D721Med (cell line): ENCODE results near the gene EMSY.
"Not testable (repeated sequence)": the region's sequence is repeated elsewhere in the genome, so short reads cannot be mapped to it uniquely, and the experiment has no call there.

Experiments
- DNase-seq: peaks from one replicate; pipeline ENCODE4 v3.0.0; 2011; ENCODE audit warnings: low spot score; ENCODE audit not compliant: insufficient read length
- FAIRE-seq: peaks from 2 replicates; lab custom pipeline; 2011; peaks lifted over from hg19 to GRCh38; lab: Jason Lieb, UNC
- TF ChIP-seq, protein P1 (sequence below): IDR thresholded peaks from 2 replicates; pipeline ENCODE4 v1.5.1; 2012; ENCODE audit warnings: mild to moderate bottlenecking, control low read depth; ENCODE audit not compliant: insufficient read depth; ENCODE audit errors: missing control alignments

Gene EMSY

DNA sequence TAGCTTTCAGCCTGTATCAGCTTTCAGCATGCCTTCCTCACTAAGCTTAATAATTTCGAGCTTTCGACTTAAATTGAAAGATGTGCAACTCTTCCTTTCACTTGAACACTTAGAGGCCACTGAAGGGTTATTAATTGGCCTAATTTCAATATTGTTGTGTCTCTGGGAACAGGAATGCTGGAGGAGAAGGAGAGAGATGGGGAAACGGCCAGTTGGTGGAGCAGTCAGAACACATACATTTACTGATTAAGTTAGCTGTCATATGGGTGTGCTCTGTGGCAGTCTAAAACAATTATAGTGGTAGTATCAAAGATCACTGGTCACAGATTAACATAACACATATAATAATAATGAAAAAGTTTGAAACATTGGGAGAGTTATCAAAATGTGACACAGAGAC lies 119.5 kb downstream of the EMSY start:
- TF ChIP-seq, protein P1, sequence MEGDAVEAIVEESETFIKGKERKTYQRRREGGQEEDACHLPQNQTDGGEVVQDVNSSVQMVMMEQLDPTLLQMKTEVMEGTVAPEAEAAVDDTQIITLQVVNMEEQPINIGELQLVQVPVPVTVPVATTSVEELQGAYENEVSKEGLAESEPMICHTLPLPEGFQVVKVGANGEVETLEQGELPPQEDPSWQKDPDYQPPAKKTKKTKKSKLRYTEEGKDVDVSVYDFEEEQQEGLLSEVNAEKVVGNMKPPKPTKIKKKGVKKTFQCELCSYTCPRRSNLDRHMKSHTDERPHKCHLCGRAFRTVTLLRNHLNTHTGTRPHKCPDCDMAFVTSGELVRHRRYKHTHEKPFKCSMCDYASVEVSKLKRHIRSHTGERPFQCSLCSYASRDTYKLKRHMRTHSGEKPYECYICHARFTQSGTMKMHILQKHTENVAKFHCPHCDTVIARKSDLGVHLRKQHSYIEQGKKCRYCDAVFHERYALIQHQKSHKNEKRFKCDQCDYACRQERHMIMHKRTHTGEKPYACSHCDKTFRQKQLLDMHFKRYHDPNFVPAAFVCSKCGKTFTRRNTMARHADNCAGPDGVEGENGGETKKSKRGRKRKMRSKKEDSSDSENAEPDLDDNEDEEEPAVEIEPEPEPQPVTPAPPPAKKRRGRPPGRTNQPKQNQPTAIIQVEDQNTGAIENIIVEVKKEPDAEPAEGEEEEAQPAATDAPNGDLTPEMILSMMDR = no peak
- no peak for FAIRE-seq
- DNase-seq = no peak

DNA sequence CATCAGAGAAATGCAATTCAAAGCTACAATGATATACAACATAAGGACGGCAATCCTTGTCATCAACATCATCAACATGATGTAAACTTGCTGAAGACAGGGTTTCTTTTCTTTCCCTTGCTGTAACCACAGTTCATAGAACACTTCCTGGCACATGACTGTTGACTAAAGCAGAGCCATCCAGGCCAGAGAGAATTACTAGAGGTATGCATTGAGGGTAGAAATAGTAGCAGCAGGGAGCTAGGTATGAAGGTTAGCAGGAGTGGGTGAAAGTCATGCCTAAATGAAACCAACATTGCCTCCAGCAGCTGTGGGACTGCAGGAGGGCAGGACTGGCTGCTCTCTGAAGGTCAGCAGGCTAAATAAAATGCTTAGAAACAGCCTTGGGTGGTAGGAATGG lies 122.0 kb downstream of the EMSY start:
- TF ChIP-seq, protein P1 = no peak
- FAIRE-seq = no peak
- DNase-seq = no peak

DNA sequence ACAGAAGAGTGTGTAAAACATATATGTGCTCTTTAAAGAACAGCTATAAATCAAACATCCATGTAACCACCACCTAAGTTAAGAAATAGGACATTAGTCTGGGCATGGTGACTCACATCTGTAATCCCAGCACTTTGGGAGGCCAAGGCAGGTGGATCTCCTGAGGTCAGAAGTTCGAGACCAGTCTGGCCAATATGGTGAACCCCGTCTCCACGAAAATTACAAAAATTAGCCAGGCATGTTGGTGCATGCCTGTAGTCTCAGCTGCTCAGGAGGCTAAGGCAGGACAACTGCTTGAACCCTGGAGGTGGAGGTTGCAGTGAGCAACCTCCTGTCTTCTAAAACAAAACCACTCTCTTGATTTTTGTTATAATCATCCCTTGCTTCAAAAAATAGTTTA lies 122.4 kb downstream of the EMSY start:
- TF ChIP-seq, protein P1 = no peak
- DNase-seq = no peak
- FAIRE-seq = no peak

DNA sequence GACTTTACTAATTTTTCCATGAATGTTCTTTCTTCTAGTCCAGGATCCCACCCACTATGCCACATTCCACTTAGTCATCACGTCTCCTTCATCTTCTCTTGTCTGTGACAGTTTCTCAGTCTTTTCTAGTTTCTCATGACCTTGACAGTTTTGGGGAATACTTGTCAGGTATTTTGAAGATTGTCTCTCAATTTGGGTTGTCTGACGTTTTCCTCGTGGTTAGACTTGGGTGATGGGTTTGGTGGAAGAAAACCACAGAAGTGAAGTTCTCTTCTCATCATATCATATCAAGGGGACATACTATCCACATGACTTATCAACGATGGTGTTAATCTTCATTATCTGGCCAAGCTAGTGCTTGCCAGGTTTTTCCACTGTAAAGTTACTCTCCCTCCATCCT lies 123.3 kb downstream of the EMSY start:
- FAIRE-seq (no peak), DNase-seq (no peak)
- TF ChIP-seq, protein P1 = no peak

DNA sequence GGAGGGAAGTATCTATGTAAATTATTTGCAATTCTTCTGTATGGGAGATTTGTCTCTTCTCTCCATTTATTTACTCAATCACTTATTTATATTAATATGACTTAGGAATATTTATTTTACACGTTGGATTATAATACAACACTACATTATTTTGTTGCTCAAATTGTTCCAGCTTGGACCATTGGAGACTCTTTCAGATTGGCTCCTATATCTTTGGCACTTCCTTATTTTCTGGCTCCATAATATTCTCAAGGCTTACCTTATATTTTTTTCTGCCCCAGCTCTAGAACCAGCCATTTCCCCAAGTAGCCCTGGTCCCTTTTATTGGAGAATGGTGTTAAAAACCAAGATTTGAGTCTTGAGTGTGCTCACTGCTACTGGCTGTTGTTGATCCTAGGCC lies 123.8 kb downstream of the EMSY start:
- FAIRE-seq = no peak
- DNase-seq = no peak
- TF ChIP-seq, protein P1 = no peak

DNA sequence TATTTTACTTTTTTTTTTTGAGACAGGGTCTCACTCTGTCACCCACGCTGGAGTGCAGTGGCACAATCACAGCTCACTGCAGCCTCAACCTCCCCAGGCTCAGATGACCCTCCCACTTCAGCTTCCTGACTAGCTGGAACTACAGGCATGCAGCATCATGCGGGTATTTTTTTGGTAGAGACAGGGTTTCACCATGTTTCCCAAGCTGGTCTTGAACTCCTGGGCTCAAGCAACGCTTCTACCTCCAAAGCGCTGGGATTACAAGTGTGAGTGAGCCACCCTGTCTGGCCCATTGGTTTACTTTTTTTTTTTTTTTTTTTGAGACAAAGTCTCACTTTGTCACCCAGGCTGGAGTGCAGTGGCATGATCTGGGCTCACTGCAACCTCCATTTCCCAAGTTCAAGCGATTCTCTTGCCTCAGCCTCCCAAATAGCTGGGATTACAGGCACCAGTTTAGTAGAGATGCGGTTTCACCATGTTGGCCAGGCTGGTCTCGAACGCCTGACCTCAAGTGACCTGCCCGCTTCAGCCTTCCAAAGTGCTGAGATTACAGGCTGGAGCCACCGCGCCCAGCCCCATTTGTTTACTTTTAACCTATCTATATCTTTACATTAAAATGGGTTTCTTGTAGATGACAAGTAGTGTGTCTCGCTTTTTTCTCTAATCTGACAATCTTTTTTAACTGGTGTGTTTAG lies 127.5 kb downstream of the EMSY start:
- FAIRE-seq, DNase-seq: not testable (repeated sequence)

DNA sequence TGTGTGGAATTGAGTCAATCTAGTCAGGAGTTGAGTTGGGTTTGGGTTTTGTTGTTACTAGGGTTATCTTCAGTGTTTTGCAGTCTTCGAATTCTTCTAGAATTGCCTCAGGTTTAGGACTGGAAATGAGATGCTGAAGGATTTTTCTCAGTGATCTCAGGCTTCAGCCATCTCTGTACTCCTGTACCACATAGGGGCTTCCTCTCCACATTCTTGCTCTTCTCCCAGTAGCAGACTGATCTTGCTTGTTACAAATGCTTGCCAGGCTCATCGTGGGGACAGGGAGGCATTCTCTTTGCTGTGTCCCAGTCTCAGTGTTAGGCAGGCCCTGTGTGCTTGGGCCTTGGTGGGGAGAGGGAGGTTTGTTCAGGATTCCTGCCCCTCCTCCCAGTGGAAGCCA lies 129.6 kb downstream of the EMSY start:
- no peak for FAIRE-seq
- TF ChIP-seq, protein P1 = no peak
- DNase-seq = no peak

DNA sequence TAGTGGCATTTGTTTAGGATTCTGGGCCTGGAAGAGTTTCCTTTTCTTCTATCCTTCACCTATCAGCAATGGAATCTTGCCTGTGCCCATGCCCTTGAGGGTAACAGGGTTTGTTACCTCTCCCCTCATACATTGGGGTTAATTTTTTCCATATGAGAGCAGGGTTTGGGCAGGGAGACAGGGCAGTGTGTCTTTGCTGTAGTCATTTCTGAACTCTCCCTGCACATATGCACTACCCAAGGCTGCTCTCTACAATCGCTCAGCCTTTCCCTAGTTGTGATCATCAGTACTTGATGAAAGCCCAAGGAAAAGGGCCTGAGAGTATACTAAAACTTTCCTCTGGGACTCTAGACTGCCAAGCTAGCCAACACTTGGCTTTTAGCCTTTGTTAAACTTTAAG lies 130.1 kb downstream of the EMSY start:
- no peak for FAIRE-seq
- no peak for DNase-seq
- TF ChIP-seq, protein P1 = no peak
